Ishikawa (cell line): ENCODE results near the gene SOBP.

Experiments used
- CEBPB ChIP-seq: IDR thresholded peaks from 2 replicates; pipeline ENCODE4 v1.6.1; 2012
- CREB1 ChIP-seq: IDR thresholded peaks from 2 replicates; pipeline ENCODE4 v1.6.1; 2012; ENCODE audit warnings: low read depth
- EGR1 ChIP-seq: IDR thresholded peaks from 2 replicates; pipeline ENCODE4 v1.6.1; 2012
- EP300 ChIP-seq: IDR thresholded peaks from 2 replicates; pipeline ENCODE4 v1.6.1; 2012; ENCODE audit warnings: borderline replicate concordance
- NFIC ChIP-seq: IDR thresholded peaks from 2 replicates; pipeline ENCODE4 v1.6.1; 2012
- RAD21 ChIP-seq: IDR thresholded peaks from 2 replicates; pipeline ENCODE4 v1.6.1; 2012; ENCODE audit warnings: low read depth
- TAF1 ChIP-seq: IDR thresholded peaks from 2 replicates; pipeline ENCODE4 v1.6.1; 2012; ENCODE audit warnings: low read depth, mild to moderate bottlenecking
- TCF12 ChIP-seq: IDR thresholded peaks from 2 replicates; pipeline ENCODE4 v1.6.1; 2012; ENCODE audit warnings: low read depth
- TEAD4 ChIP-seq: IDR thresholded peaks from 2 replicates; pipeline ENCODE4 v1.6.1; 2012
- YY1 ChIP-seq: IDR thresholded peaks from 2 replicates; pipeline ENCODE4 v1.6.1; 2012; ENCODE audit warnings: low read depth
- ZBTB7A ChIP-seq: IDR thresholded peaks from 2 replicates; pipeline ENCODE4 v1.6.1; 2012; ENCODE audit warnings: low read depth
- TF ChIP-seq, protein P1 (sequence below): IDR thresholded peaks from 2 replicates; pipeline ENCODE4 v1.6.1; 2012
- TF ChIP-seq, protein P2 (sequence below): IDR thresholded peaks from 2 replicates; pipeline ENCODE4 v1.6.1; 2012; ENCODE audit warnings: low read depth, mild to moderate bottlenecking
- TF ChIP-seq, protein P3 (sequence below): IDR thresholded peaks from 2 replicates; pipeline ENCODE4 v1.6.1; 2012

SOBP gene

DNA sequence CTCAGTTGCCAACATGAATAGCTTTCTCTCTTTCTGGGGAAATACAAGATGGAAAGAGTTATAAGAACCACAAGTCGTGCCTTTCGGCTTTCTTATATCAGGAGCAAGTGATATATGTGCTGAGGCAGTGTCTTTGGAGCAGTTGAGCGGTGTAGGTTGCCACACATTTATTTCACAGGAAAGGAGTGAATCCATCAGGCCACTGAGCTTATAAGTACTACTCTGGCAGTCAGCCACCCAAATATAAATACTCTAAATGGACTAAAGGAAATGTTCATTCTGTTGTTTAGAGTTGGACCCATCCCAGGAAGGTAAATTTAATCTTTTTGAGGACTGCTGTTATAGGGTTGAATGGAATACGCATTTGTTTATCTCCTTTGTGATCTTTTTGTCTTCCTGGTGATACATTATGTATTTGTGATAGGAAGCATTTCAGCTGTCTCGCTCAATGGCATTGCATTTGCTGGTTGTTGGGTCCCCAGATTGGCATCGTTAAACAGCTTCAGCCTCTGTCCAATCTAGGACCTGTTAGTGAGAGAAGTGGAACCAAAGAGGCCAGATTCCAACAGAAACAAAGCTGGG, 139.7 kb downstream of the SOBP start:
- TF ChIP-seq TCF12 (no peak), TAF1 (no peak), ZBTB7A (no peak), CEBPB (no peak), YY1 (no peak), RAD21 (no peak)
- TF ChIP-seq, protein P1, sequence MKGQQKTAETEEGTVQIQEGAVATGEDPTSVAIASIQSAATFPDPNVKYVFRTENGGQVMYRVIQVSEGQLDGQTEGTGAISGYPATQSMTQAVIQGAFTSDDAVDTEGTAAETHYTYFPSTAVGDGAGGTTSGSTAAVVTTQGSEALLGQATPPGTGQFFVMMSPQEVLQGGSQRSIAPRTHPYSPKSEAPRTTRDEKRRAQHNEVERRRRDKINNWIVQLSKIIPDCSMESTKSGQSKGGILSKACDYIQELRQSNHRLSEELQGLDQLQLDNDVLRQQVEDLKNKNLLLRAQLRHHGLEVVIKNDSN, result no peak
- TF ChIP-seq, protein P2, sequence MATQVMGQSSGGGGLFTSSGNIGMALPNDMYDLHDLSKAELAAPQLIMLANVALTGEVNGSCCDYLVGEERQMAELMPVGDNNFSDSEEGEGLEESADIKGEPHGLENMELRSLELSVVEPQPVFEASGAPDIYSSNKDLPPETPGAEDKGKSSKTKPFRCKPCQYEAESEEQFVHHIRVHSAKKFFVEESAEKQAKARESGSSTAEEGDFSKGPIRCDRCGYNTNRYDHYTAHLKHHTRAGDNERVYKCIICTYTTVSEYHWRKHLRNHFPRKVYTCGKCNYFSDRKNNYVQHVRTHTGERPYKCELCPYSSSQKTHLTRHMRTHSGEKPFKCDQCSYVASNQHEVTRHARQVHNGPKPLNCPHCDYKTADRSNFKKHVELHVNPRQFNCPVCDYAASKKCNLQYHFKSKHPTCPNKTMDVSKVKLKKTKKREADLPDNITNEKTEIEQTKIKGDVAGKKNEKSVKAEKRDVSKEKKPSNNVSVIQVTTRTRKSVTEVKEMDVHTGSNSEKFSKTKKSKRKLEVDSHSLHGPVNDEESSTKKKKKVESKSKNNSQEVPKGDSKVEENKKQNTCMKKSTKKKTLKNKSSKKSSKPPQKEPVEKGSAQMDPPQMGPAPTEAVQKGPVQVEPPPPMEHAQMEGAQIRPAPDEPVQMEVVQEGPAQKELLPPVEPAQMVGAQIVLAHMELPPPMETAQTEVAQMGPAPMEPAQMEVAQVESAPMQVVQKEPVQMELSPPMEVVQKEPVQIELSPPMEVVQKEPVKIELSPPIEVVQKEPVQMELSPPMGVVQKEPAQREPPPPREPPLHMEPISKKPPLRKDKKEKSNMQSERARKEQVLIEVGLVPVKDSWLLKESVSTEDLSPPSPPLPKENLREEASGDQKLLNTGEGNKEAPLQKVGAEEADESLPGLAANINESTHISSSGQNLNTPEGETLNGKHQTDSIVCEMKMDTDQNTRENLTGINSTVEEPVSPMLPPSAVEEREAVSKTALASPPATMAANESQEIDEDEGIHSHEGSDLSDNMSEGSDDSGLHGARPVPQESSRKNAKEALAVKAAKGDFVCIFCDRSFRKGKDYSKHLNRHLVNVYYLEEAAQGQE, result no peak

DNA sequence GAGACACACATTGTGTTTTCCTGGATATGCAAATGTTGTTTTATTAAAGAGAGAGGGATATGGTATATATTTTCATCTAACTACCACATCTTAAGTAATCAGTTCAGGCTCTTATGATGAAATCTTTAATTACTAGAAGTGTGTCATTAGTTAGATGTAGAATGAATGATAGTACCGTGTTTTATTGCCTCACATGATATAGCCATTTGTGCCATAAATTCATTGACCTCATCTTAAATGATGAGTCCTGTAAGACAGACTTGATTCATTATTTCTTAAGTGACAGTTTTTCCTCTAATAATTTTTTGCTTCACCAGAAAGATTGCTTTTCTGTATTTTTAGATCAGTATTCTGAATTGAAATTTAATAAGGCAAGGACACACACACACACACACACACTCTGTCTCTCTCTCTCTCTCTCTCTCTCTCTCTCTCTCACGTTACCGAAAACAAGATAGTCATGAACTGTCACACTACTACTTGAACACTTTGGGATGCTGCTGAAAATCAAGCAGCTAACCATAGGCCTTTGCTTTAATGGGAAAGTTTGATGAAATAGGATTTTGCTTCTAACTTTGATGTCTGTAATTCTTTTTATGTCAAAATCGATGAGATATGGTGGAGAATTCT, 140.5 kb downstream of the SOBP start:
- no peak for TF ChIP-seq TAF1
- no peak for TF ChIP-seq CREB1
- no peak for TF ChIP-seq TEAD4
- no peak for TF ChIP-seq CEBPB
- TF ChIP-seq, protein P1, result no peak
- no peak for TF ChIP-seq NFIC
- TF ChIP-seq YY1, result no peak
- TF ChIP-seq, protein P2, result no peak

DNA sequence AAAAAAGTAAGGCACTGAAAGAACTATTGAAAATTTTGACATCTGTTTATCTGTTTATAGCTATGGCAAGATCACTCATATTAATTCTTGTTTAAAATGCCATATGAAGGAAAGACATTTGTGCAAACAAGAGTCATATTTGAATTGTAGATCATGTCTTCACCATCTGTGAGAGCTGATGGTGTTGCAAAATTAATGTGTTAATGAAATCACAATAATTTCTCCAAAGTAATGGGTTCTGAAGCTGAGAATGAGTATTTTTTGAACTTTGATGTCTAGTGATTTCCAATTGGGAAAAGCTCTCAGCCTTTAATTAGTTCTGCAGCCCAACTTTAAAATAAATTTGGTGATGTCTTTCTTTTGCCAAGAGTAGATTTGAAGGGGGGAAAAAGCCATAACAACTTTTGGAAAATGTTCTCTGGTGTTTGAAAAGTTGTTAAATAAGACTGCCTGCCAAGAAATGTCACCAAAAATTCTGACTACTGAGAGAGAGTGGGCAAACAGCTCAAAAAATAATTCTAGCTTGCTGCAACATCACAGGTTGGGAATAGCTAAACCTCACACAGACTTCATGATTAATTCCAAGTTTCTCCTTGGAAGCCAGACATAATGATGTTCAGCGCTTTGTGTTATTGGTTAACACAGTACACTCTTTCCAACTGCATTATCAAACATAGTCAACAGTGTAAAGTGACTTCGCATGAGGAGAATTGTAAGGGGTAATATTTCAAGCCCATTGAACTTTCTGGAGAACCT, 142.6 kb downstream of the SOBP start:
- TF ChIP-seq RAD21, result no peak
- TF ChIP-seq CEBPB, result no peak
- TF ChIP-seq TCF12, result no peak
- no peak for TF ChIP-seq NFIC
- no peak for TF ChIP-seq EGR1
- TF ChIP-seq EP300, result no peak
- no peak for TF ChIP-seq TAF1
- TF ChIP-seq, protein P3, sequence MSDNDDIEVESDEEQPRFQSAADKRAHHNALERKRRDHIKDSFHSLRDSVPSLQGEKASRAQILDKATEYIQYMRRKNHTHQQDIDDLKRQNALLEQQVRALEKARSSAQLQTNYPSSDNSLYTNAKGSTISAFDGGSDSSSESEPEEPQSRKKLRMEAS, result no peak
- TF ChIP-seq CREB1, result no peak
- no peak for TF ChIP-seq TEAD4
- TF ChIP-seq, protein P2, result no peak
- TF ChIP-seq YY1, result no peak
- TF ChIP-seq ZBTB7A, result no peak

DNA sequence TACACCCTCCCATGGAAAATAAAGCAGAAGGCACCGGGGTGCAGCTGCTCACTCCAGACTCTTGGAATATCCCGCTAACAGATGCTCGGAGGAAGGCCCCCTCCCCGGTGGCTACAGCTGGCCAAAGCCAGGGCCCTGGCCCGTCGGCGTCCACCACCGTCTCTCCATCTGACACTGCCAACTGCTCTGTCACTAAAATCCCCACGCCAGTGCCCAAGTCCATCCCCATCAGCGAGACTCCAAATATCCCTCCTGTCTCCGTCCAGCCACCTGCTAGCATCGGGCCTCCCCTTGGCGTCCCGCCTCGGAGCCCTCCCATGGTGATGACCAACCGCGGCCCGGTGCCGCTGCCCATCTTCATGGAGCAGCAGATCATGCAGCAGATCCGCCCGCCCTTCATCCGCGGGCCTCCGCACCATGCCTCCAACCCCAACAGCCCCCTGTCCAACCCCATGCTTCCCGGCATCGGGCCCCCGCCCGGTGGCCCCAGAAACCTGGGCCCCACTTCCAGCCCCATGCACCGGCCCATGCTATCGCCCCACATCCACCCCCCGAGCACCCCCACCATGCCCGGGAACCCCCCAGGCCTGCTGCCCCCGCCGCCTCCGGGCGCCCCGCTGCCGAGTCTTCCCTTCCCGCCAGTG, 143.9 kb downstream of the SOBP start:
- TF ChIP-seq NFIC, result no peak
- TF ChIP-seq, protein P1, result no peak
- TF ChIP-seq TCF12, result no peak
- no peak for TF ChIP-seq CREB1
- TF ChIP-seq EGR1, result no peak
- TF ChIP-seq TEAD4, result no peak
- TF ChIP-seq RAD21, result no peak
- TF ChIP-seq, protein P3, result no peak
- no peak for TF ChIP-seq YY1
- TF ChIP-seq EP300, result no peak
- no peak for TF ChIP-seq CEBPB
- TF ChIP-seq, protein P2, result no peak
- TF ChIP-seq ZBTB7A, result no peak
